ENCODE data around the gene ST8SIA2. TPM values are rescaled to one million over a fixed set of nuclear protein-coding genes. Genes with fewer than 3 reads are reported as not detected.
A peak's percentile ranks its signal among the peaks of the same experiment; 100 is the strongest.

ST8SIA2 gene
- total and polyA plus RNA-seq, 2 donors (not counting 1 experiment from before 2014, with no cell fraction given), result under 0.01 TPM; not detected in 1

GRCh38 chr15:92394309-92395097 lies 822 bp downstream of the ST8SIA2 start:
- no peak overlapping the region for H2AFZ ChIP-seq (ENCODE audit: low read length)
- H3K27me3 ChIP-seq (ENCODE audit: control insufficient read depth, insufficient read depth, low read length), result no peaks in the 10 kb centered on the region
- peak overlapping the region in 1 of 4 experiments; percentile 6 for H3K4me3 ChIP-seq (replicated peaks in 1 of 4; ENCODE audit: control extremely low read depth in 1 of 4, insufficient read depth in 1 of 4, low read depth in 3 of 4, low read length in 4 of 4)
- no peak overlapping the region for H3K27ac ChIP-seq (ENCODE audit: insufficient read depth, low read length)
- no peaks in the 10 kb centered on the region for H3K9me3 ChIP-seq (ENCODE audit: control insufficient read depth, insufficient read depth, low read depth, low read length)
- no peaks in the 10 kb centered on the region for H3K79me2 ChIP-seq (ENCODE audit: control insufficient read depth, insufficient read depth, low read length)
- no peaks in the 10 kb centered on the region for H3K4me1 ChIP-seq (ENCODE audit: control insufficient read depth, extremely low read depth, insufficient read depth, low read length)
- H4K20me1 ChIP-seq (ENCODE audit: control insufficient read depth, extremely low read depth, insufficient read depth, low read length), result no peaks in the 10 kb centered on the region
- DNase-seq (ENCODE audit: low read depth in 2 of 2), result peak in 1 of 2 donors; percentile 24
- no peaks in the 10 kb centered on the region for H3K36me3 ChIP-seq (ENCODE audit: control insufficient read depth, insufficient read depth, low read length)
- no peak overlapping the region for H3K4me2 ChIP-seq (ENCODE audit: extremely low read depth, insufficient read depth, low read length)
- H3K9ac ChIP-seq (ENCODE audit: insufficient read depth, low read length), result no peak overlapping the region
- no peak for TF ChIP-seq EZH2 (IDR thresholded peaks at IDR 0.05; ENCODE audit: low read length, missing control alignments)
- no peak for TF ChIP-seq CTCF (conservative IDR thresholded peaks at IDR 0.05 in 1 of 2, IDR thresholded peaks at IDR 0.05 in 1 of 2; ENCODE audit: low read depth in 1 of 2, low read length in 2 of 2)

- H3K4me3 ChIP-seq (replicated peaks in 1 of 4; ENCODE audit: control extremely low read depth in 1 of 4, insufficient read depth in 1 of 4, low read depth in 3 of 4, low read length in 4 of 4), result no peak overlapping the region
- no peak overlapping the region for H3K27ac ChIP-seq (ENCODE audit: insufficient read depth, low read length)
- H3K4me1 ChIP-seq (ENCODE audit: control insufficient read depth, extremely low read depth, insufficient read depth, low read length), result no peaks in the 10 kb centered on the region
- no peaks in the 10 kb centered on the region for H3K9me3 ChIP-seq (ENCODE audit: control insufficient read depth, insufficient read depth, low read depth, low read length)
- no peaks in the 10 kb centered on the region for H4K20me1 ChIP-seq (ENCODE audit: control insufficient read depth, extremely low read depth, insufficient read depth, low read length)
- TF ChIP-seq EZH2 (IDR thresholded peaks at IDR 0.05; ENCODE audit: low read length, missing control alignments) (no peak), CTCF (conservative IDR thresholded peaks at IDR 0.05 in 1 of 2, IDR thresholded peaks at IDR 0.05 in 1 of 2; ENCODE audit: low read depth in 1 of 2, low read length in 2 of 2) (no peak)
- H3K4me2 ChIP-seq (ENCODE audit: extremely low read depth, insufficient read depth, low read length), result no peak overlapping the region
- H3K9ac ChIP-seq (ENCODE audit: insufficient read depth, low read length), result no peak overlapping the region
- H3K36me3 ChIP-seq (ENCODE audit: control insufficient read depth, insufficient read depth, low read length), result no peaks in the 10 kb centered on the region
- no peaks in the 10 kb centered on the region for H3K79me2 ChIP-seq (ENCODE audit: control insufficient read depth, insufficient read depth, low read length)
- H3K27me3 ChIP-seq (ENCODE audit: control insufficient read depth, insufficient read depth, low read length), result no peaks in the 10 kb centered on the region
- no peak overlapping the region for H2AFZ ChIP-seq (ENCODE audit: low read length)
- no peak for DNase-seq (ENCODE audit: low read depth in 2 of 2)
These were observed 1.5 kb downstream of the ST8SIA2 start for GRCh38 chr15:92395098-92395635.

- Histone ChIP-seq H3K4me1 (ENCODE audit: control insufficient read depth, extremely low read depth, insufficient read depth, low read length) (no peaks in the 10 kb centered on the region), H3K27ac (ENCODE audit: insufficient read depth, low read length) (no peak overlapping the region), H3K4me2 (ENCODE audit: extremely low read depth, insufficient read depth, low read length) (no peak overlapping the region), H3K79me2 (ENCODE audit: control insufficient read depth, insufficient read depth, low read length) (no peaks in the 10 kb centered on the region), H3K27me3 (ENCODE audit: control insufficient read depth, insufficient read depth, low read length) (no peaks in the 10 kb centered on the region), H3K4me3 (replicated peaks in 1 of 4; ENCODE audit: control extremely low read depth in 1 of 4, insufficient read depth in 1 of 4, low read depth in 3 of 4, low read length in 4 of 4) (no peak overlapping the region), H3K36me3 (ENCODE audit: control insufficient read depth, insufficient read depth, low read length) (no peaks in the 10 kb centered on the region), H3K9me3 (ENCODE audit: control insufficient read depth, insufficient read depth, low read depth, low read length) (no peaks in the 10 kb centered on the region), H4K20me1 (ENCODE audit: control insufficient read depth, extremely low read depth, insufficient read depth, low read length) (no peaks in the 10 kb centered on the region), H2AFZ (ENCODE audit: low read length) (no peak overlapping the region), H3K9ac (ENCODE audit: insufficient read depth, low read length) (no peak overlapping the region)
- TF ChIP-seq EZH2 (IDR thresholded peaks at IDR 0.05; ENCODE audit: low read length, missing control alignments) (no peak), CTCF (conservative IDR thresholded peaks at IDR 0.05 in 1 of 2, IDR thresholded peaks at IDR 0.05 in 1 of 2; ENCODE audit: low read depth in 1 of 2, low read length in 2 of 2) (no peak)
- DNase-seq (ENCODE audit: low read depth in 2 of 2), result no peak
These were observed 5.7 kb downstream of the ST8SIA2 start for GRCh38 chr15:92399271-92399950.

Data from fibroblast of lung (primary cell).